ENCODE measurements around the gene PDCD2. TPM values are rescaled to one million over a fixed set of nuclear protein-coding genes. Genes with fewer than 3 reads are reported as not detected.
"Not testable (repeated sequence)": the region's sequence is repeated elsewhere in the genome, so short reads cannot be mapped to it uniquely, and the experiment has no call there.

PDCD2 gene, protein sequence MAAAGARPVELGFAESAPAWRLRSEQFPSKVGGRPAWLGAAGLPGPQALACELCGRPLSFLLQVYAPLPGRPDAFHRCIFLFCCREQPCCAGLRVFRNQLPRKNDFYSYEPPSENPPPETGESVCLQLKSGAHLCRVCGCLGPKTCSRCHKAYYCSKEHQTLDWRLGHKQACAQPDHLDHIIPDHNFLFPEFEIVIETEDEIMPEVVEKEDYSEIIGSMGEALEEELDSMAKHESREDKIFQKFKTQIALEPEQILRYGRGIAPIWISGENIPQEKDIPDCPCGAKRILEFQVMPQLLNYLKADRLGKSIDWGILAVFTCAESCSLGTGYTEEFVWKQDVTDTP
- 10 to 100 TPM; 19.7 to 26.8 TPM for total RNA-seq
- 10 to 100 TPM; 19.6 to 28.3 TPM for polyA plus RNA-seq

GRCh38 chr6:170584181-170584953, at the start of gene PDCD2:
Gene PDCD2, minus strand, starts transcription at chr6:170584637. Its CDS starts 56 bp downstream, at chr6:170584581.
- Histone ChIP-seq H3K4me3 (ENCODE audit: low read depth in 1 of 3, low read length in 3 of 3) (peak within 1 kb of the TSS; percentile 82 to 98 (median 92)), H3K4me1 (ENCODE audit: control insufficient read depth in 4 of 4, insufficient read depth in 4 of 4, low read length in 3 of 4) (peaks cover 3 to 17% (median 16%) of the 10 kb centered on the region in 4 donors), H3K9ac (ENCODE audit: low read depth in 1 of 2, low read length in 2 of 2) (peak within 1 kb of the TSS; percentile 82 to 86), H3K9me3 (ENCODE audit: control insufficient read depth in 4 of 4, low read length in 3 of 4) (no peaks in the 10 kb centered on the region), H3K27ac (ENCODE audit: low read depth in 1 of 2, low read length in 2 of 2) (peak within 1 kb of the TSS; percentile 70 to 79), H3K36me3 (ENCODE audit: control insufficient read depth in 4 of 4, insufficient read depth in 3 of 4, low read depth in 1 of 4, low read length in 3 of 4) (peaks cover 0 to 21% (median 15%) of the 10 kb centered on the region in 4 donors), H3K27me3 (ENCODE audit: control insufficient read depth in 4 of 4, insufficient read depth in 4 of 4, low read length in 3 of 4) (no peaks in the 10 kb centered on the region)
- under 1% methylated on average over 81 of the region's 81 CpGs for WGBS
- DNase-seq (ENCODE audit: low spot score): peak; percentile 87
- TF ChIP-seq TAF1 (conservative IDR thresholded peaks at IDR 0.05): no peak
- peak; percentile 41 for TF ChIP-seq REST (IDR thresholded peaks at IDR 0.05)
- TF ChIP-seq HNF4A (conservative IDR thresholded peaks at IDR 0.05): no peak
- TF ChIP-seq GABPA (IDR thresholded peaks at IDR 0.05 in 1 of 2, conservative IDR thresholded peaks at IDR 0.05 in 1 of 2): peak; percentile 85 to 94
- TF ChIP-seq, protein P1, sequence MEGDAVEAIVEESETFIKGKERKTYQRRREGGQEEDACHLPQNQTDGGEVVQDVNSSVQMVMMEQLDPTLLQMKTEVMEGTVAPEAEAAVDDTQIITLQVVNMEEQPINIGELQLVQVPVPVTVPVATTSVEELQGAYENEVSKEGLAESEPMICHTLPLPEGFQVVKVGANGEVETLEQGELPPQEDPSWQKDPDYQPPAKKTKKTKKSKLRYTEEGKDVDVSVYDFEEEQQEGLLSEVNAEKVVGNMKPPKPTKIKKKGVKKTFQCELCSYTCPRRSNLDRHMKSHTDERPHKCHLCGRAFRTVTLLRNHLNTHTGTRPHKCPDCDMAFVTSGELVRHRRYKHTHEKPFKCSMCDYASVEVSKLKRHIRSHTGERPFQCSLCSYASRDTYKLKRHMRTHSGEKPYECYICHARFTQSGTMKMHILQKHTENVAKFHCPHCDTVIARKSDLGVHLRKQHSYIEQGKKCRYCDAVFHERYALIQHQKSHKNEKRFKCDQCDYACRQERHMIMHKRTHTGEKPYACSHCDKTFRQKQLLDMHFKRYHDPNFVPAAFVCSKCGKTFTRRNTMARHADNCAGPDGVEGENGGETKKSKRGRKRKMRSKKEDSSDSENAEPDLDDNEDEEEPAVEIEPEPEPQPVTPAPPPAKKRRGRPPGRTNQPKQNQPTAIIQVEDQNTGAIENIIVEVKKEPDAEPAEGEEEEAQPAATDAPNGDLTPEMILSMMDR (IDR thresholded peaks at IDR 0.05; ENCODE audit: low read depth, low read length, missing input control): no peak
- TF ChIP-seq JUND (IDR thresholded peaks at IDR 0.05): no peak
- no peak for TF ChIP-seq ZBTB33 (IDR thresholded peaks at IDR 0.05)
- no peak for TF ChIP-seq NR2F2 (IDR thresholded peaks at IDR 0.05)
- TF ChIP-seq, protein P2, sequence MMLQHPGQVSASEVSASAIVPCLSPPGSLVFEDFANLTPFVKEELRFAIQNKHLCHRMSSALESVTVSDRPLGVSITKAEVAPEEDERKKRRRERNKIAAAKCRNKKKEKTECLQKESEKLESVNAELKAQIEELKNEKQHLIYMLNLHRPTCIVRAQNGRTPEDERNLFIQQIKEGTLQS (IDR thresholded peaks at IDR 0.05): no peak
- no peak for TF ChIP-seq FOXA1 (IDR thresholded peaks at IDR 0.05)
- TF ChIP-seq FOXA2 (IDR thresholded peaks at IDR 0.05): no peak
- TF ChIP-seq EGR1 (IDR thresholded peaks at IDR 0.05; ENCODE audit: low read depth in 2 of 2): peak in 1 of 2 donors; percentile 30
- TF ChIP-seq HNF4G (IDR thresholded peaks at IDR 0.05): no peak
- peak; percentile 27 for TF ChIP-seq SP1 (IDR thresholded peaks at IDR 0.05)
- TF ChIP-seq YY1 (IDR thresholded peaks at IDR 0.05): peak; percentile 64
- TF ChIP-seq RXRA (IDR thresholded peaks at IDR 0.05): peak in 1 of 2 donors; percentile 19
- peak; percentile 52 for TF ChIP-seq MAX (IDR thresholded peaks at IDR 0.05)
- TF ChIP-seq RAD21 (IDR thresholded peaks at IDR 0.05): no peak

DNA sequence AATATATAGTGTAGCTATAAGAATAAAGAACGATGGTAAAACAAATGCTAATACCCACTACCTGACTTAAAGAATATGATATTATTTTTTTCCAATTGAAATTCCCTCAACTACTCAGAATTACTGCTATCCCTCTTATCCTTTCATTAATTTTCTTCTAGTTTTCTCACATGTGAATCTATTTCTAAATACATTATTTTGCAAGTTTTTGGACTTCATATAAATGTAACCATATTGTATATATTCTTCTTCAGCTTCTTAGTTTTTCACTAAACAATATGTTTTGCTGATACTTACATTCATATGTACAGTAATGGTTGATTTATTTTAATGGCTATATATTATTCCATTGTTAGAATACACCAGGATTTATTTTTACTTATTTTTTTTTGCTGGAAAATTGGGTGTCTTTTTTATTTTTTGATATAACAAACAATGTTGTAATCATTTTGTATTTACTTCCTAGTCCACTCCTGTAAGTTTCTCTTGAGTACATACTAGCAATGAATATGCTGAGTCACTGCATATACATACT, 31.6 kb upstream of the PDCD2 start:
- WGBS: no CpG with 5 or more reads among the region's 1 CpG

GRCh38 chr6:170612256-170612804, 27.9 kb upstream of the PDCD2 start:
- 3% methylated on average over 11 of the region's 55 CpGs for WGBS
- not testable (repeated sequence) for H3K27ac ChIP-seq (ENCODE audit: low read depth in 1 of 2, low read length in 2 of 2)

More for the DNA sequence above, 31.6 kb upstream of the PDCD2 start:
- H3K9me3 ChIP-seq (ENCODE audit: control insufficient read depth in 4 of 4, low read length in 3 of 4); H3K27ac ChIP-seq (ENCODE audit: low read depth in 1 of 2, low read length in 2 of 2); H3K9ac ChIP-seq (ENCODE audit: low read depth in 1 of 2, low read length in 2 of 2); DNase-seq (ENCODE audit: low spot score); H3K36me3 ChIP-seq (ENCODE audit: control insufficient read depth in 4 of 4, insufficient read depth in 3 of 4, low read depth in 1 of 4, low read length in 3 of 4); H3K27me3 ChIP-seq (ENCODE audit: control insufficient read depth in 4 of 4, insufficient read depth in 4 of 4, low read length in 3 of 4); H3K4me1 ChIP-seq (ENCODE audit: control insufficient read depth in 4 of 4, insufficient read depth in 4 of 4, low read length in 3 of 4); H3K4me3 ChIP-seq (ENCODE audit: low read depth in 1 of 3, low read length in 3 of 3): not testable (repeated sequence)

More at GRCh38 chr6:170612256-170612804, 27.9 kb upstream of the PDCD2 start:
- not testable (repeated sequence) for H3K4me3 ChIP-seq (ENCODE audit: low read depth in 1 of 3, low read length in 3 of 3); H3K4me1 ChIP-seq (ENCODE audit: control insufficient read depth in 4 of 4, insufficient read depth in 4 of 4, low read length in 3 of 4); H3K9ac ChIP-seq (ENCODE audit: low read depth in 1 of 2, low read length in 2 of 2); H3K27me3 ChIP-seq (ENCODE audit: control insufficient read depth in 4 of 4, insufficient read depth in 4 of 4, low read length in 3 of 4); H3K9me3 ChIP-seq (ENCODE audit: control insufficient read depth in 4 of 4, low read length in 3 of 4); H3K36me3 ChIP-seq (ENCODE audit: control insufficient read depth in 4 of 4, insufficient read depth in 3 of 4, low read depth in 1 of 4, low read length in 3 of 4); DNase-seq (ENCODE audit: low spot score)
